Lung (tissue), 12 donors: ENCODE results near the gene SLC6A7. TPM values are rescaled to one million over a fixed set of nuclear protein-coding genes. Genes with fewer than 3 reads are reported as not detected.

Experiments used
- ATAC-seq: fragments of 200-7000 bp; cut with Tn5 transposase; one replicate; pipeline ENCODE4 v1.9.1; 2020; ENCODE audit warnings: moderate number of reproducible peaks; ENCODE audit not compliant: insufficient read depth, low FRiP score
- DNase-seq, 3 donors: peaks; one replicate each; pipeline ENCODE4 v3.0.0-alpha.2; 2013 to 2017
- H3K27ac ChIP-seq, 2 donors: one replicate each; pipeline ENCODE4 v1.5.1; 2013; ENCODE audit warnings: mild to moderate bottlenecking in 2 of 2, moderate library complexity in 2 of 2, control low read depth in 1 of 2, inconsistent platforms in 1 of 2, low read depth in 1 of 2, low read length in 1 of 2
- H3K27me3 ChIP-seq, 3 donors: one replicate each; pipeline ENCODE4 v1.5.1; 2013; ENCODE audit warnings: low read length in 2 of 3; ENCODE audit not compliant: control insufficient read depth in 3 of 3, insufficient read depth in 3 of 3
- H3K36me3 ChIP-seq, 4 donors: one replicate each; pipeline ENCODE4 v1.5.1; 2013; ENCODE audit warnings: low read length in 4 of 4, mild to moderate bottlenecking in 1 of 4, moderate library complexity in 1 of 4; ENCODE audit not compliant: control insufficient read depth in 4 of 4, insufficient read depth in 4 of 4
- H3K4me1 ChIP-seq, 5 donors: one replicate each; pipeline ENCODE4 v1.5.1; 2013; ENCODE audit warnings: low read length in 5 of 5, mild to moderate bottlenecking in 2 of 5, moderate library complexity in 1 of 5; ENCODE audit not compliant: control insufficient read depth in 5 of 5, insufficient read depth in 5 of 5
- H3K4me3 ChIP-seq: one replicate; pipeline ENCODE4 v1.5.1; 2013; ENCODE audit warnings: mild to moderate bottlenecking, control low read depth, moderate library complexity
- H3K9ac ChIP-seq, 2 donors: one replicate each; pipeline ENCODE4 v1.5.1; 2013; ENCODE audit warnings: low read length in 2 of 2, control low read depth in 1 of 2; ENCODE audit not compliant: insufficient read depth in 1 of 2
- H3K9me3 ChIP-seq, 4 donors: one replicate each; pipeline ENCODE4 v1.5.1; 2013; ENCODE audit warnings: low read length in 3 of 4, mild to moderate bottlenecking in 1 of 4, moderate library complexity in 1 of 4; ENCODE audit not compliant: control insufficient read depth in 4 of 4, insufficient read depth in 3 of 4
- WGBS, 2 donors: extraction: QIAGEN DNeasy Blood & Tissue Kit; methylation state at CpG; one replicate each; pipeline ENCODE4 v1.1.7; 2013; 5-methylcytosine and 5-hydroxymethylcytosine counted together
- polyA plus RNA-seq, 2 donors: library from polyadenylated mRNA; stranded (reverse); fragments of 200-250 nt; gene quantifications; one replicate each; pipeline ENCODE4 v1.2.1, GENCODE V29; 2013
- total RNA-seq, 2 donors: library from RNA; depleted of rRNA in 1 of 2; stranded (reverse); fragments of >200 nt in 1 of 2; gene quantifications; one replicate each; pipeline ENCODE4 v1.2.1, GENCODE V29; 2014 to 2021
- TF ChIP-seq, protein P1 (sequence below): IDR thresholded peaks from 2 replicates; pipeline ENCODE4 v1.5.1; 2012; ENCODE audit warnings: mild to moderate bottlenecking; ENCODE audit errors: control extremely low read depth, extremely low read depth
- donor health status: control.
- donor health status: control.
- donor health status: Bipolar disorder and iron deficiency.
- donor health status: healthy.
- donor health status: DM: yes; HTN: yes; CAD: no.

SLC6A7 gene
- total and polyA plus RNA-seq, 4 donors = 0.02 to 0.06 (median 0.03) TPM; not detected in 1

DNA sequence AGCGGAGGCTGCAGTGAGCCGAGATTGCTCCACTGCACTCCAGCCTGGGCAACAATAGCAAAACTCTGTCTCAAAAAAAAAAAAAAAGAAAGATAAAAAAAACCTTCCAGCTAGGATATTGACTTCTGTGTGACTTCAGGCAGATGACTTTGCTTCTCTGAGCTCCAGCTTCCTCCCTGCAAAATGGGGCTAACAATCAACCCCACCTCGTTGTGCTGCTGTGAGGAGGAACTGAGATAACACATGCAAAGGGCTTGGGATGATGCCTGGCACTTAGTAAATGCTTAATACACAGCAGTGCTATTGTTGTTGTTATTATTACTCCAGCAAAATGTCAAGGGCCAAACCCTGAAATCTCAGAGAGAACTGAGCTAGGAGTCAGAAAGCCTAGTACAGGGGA, 26.8 kb upstream of the SLC6A7 start:
- Histone ChIP-seq H3K9me3 (no peaks in the 10 kb centered on the region), H3K4me3 (no peak overlapping the region), H3K27ac (no peak overlapping the region), H3K9ac (peak overlapping the region in 1 of 2 donors; percentile 34), H3K4me1 (peaks cover 0 to 57% (median 24%) of the 10 kb centered on the region in 5 donors), H3K36me3 (no peaks in the 10 kb centered on the region), H3K27me3 (peaks cover 0 to 3% (median 0%) of the 10 kb centered on the region in 3 donors)
- DNase-seq (no peak), ATAC-seq (no peak)
- TF ChIP-seq, protein P1, sequence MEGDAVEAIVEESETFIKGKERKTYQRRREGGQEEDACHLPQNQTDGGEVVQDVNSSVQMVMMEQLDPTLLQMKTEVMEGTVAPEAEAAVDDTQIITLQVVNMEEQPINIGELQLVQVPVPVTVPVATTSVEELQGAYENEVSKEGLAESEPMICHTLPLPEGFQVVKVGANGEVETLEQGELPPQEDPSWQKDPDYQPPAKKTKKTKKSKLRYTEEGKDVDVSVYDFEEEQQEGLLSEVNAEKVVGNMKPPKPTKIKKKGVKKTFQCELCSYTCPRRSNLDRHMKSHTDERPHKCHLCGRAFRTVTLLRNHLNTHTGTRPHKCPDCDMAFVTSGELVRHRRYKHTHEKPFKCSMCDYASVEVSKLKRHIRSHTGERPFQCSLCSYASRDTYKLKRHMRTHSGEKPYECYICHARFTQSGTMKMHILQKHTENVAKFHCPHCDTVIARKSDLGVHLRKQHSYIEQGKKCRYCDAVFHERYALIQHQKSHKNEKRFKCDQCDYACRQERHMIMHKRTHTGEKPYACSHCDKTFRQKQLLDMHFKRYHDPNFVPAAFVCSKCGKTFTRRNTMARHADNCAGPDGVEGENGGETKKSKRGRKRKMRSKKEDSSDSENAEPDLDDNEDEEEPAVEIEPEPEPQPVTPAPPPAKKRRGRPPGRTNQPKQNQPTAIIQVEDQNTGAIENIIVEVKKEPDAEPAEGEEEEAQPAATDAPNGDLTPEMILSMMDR = no peak
- WGBS, 2 donors = 65 to 85% methylated on average over 3 of the region's 3 CpGs

DNA sequence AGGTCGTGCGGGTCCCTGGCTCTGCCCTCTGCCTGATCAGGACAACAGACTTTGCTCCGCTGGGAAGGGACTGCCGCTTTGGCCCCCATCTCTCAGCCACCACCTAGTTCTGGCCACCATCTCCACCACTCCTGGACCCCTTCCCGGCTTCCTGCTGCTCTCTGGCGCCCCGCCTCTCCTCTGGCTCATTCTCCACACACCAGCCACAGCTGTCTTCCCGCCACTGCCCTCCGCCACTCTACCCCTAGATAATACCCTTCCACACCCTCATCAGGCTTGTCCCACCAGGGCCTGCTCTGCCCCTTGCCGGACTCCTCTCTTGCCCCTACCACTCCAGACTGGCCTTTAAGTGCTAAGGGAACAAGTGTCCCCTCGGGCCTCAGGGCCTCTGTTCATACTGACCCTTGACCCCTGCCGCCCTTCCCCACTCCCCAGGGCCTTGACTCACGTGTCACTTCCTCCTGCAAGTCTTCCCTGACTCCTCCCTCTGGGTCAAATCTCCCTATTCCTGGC, 26.3 kb upstream of the SLC6A7 start:
- WGBS, 2 donors = 65 to 83% methylated on average over 11 to 13 of the region's 13 CpGs
- TF ChIP-seq, protein P1 = no peak
- ATAC-seq (no peak), DNase-seq (peak; percentile 86 to 93 (median 88))
- Histone ChIP-seq H3K9ac (peak overlapping the region in 1 of 2 donors; percentile 34), H3K36me3 (no peaks in the 10 kb centered on the region), H3K27me3 (peaks cover 0 to 3% (median 0%) of the 10 kb centered on the region in 3 donors), H3K4me3 (no peak overlapping the region), H3K27ac (no peak overlapping the region), H3K4me1 (peaks cover 0 to 51% (median 19%) of the 10 kb centered on the region in 5 donors), H3K9me3 (no peaks in the 10 kb centered on the region)

DNA sequence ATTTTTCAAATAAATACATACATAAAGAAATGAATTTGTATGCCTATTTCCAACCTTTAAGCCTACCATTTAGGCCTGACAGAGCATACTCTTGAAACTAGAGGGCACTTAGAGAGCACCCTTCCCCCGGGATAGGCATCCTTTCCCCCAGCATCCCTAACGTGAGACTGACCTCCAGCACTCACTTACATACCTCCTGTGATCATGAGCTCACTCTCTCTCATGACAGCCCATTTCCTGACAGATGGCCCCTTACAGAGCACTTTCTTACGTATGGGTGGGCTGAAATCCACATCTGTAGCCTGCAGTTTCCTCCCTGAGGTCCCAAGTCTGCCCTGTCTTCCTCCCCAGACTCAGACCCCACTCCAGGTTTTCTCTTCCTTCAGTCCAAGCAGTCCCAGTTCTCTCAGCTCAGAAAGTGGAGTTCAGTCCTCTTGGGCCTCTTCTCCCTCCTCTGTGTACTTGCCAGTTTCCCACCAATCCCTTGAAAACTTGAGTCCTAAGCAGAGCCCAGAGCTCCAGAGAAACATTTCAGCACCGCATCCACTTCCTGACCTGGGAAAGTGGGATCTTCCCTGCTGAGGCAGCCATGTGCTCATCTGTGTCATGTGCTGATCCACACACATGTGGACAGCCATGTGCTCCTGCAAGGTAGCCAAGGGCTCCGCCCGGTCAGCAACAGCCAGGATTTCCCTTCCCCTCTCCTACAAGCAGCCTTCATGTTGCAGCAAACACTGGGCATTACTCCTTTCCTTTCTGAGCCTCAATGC, 25.5 kb upstream of the SLC6A7 start:
- peaks cover 0 to 3% (median 0%) of the 10 kb centered on the region in 3 donors for H3K27me3 ChIP-seq
- no peaks in the 10 kb centered on the region for H3K9me3 ChIP-seq
- DNase-seq (no peak), ATAC-seq (no peak)
- no peak overlapping the region for H3K4me3 ChIP-seq
- H3K27ac ChIP-seq = peak overlapping the region in 1 of 2 donors; percentile 9
- H3K36me3 ChIP-seq = no peaks in the 10 kb centered on the region
- 68 to 71% methylated on average over 6 of the region's 6 CpGs for WGBS, 2 donors
- TF ChIP-seq, protein P1 = no peak
- no peak overlapping the region for H3K9ac ChIP-seq
- H3K4me1 ChIP-seq = peaks cover 0 to 43% (median 15%) of the 10 kb centered on the region in 5 donors
